Activated T-helper 17 cell treated with anti-CD3 and anti-CD28 coated beads, Interleukin-2, amount 50 U/mL, for 72 hours (primary cell): ENCODE measurements around the gene SRP54. TPM values are rescaled to one million over a fixed set of nuclear protein-coding genes. Genes with fewer than 3 reads are reported as not detected.
"Not testable (repeated sequence)": the region's sequence is repeated elsewhere in the genome, so short reads cannot be mapped to it uniquely, and the experiment has no call there.

Source experiments
- ATAC-seq: fragments of 150-1000 bp; cut with Tn5 transposase; replicated peaks from 2 replicates; pipeline ENCODE4 v1.10.0; 2021; ENCODE audit warnings: mild to moderate bottlenecking, moderate library complexity
- H3K27ac Mint-ChIP-seq: one replicate; pipeline ENCODE4 v1.8.0; 2022; ENCODE audit warnings: mixed read lengths
- H3K27me3 Mint-ChIP-seq: one replicate; pipeline ENCODE4 v1.8.0; 2022; ENCODE audit warnings: mixed read lengths
- H3K36me3 Mint-ChIP-seq: one replicate; pipeline ENCODE4 v1.8.0; 2022; ENCODE audit warnings: low read depth, mild to moderate bottlenecking, mixed read lengths
- H3K4me1 Mint-ChIP-seq: one replicate; pipeline ENCODE4 v1.8.0; 2022; ENCODE audit warnings: mixed read lengths
- H3K4me3 Mint-ChIP-seq: one replicate; pipeline ENCODE4 v1.8.0; 2022; ENCODE audit warnings: mild to moderate bottlenecking, mixed read lengths
- H3K9me3 Mint-ChIP-seq: one replicate; pipeline ENCODE4 v1.8.0; 2022; ENCODE audit warnings: mixed read lengths
- total RNA-seq, 2 donors: library from RNA; stranded (reverse); gene quantifications; one replicate each; pipeline ENCODE4 v1.2.3, GENCODE V29; 2022

The SRP54 gene
- 100 to 1,000 TPM in 1 of 2 donors, 10 to 100 TPM in 1; 90.7 to 115 TPM for total RNA-seq

GRCh38 chr14:34982421-34983147 is at the start of gene SRP54:
TSS of gene SRP54 (plus strand) at chr14:34982992. CDS start at chr14:34996710, 13,718 bp downstream.
- no peaks in the 10 kb centered on the region for H3K9me3 Mint-ChIP-seq
- H3K4me1 Mint-ChIP-seq, result peaks cover 19% of the 10 kb centered on the region
- H3K36me3 Mint-ChIP-seq, result no peaks in the 10 kb centered on the region
- H3K27me3 Mint-ChIP-seq, result no peaks in the 10 kb centered on the region
- ATAC-seq, result peak; percentile 90
- no peak within 1 kb of the TSS for H3K4me3 Mint-ChIP-seq
- no peak within 1 kb of the TSS for H3K27ac Mint-ChIP-seq

- H3K4me1 Mint-ChIP-seq, result peaks cover 26% of the 10 kb centered on the region
- ATAC-seq, result peak; percentile 1
- H3K9me3 Mint-ChIP-seq, result no peaks in the 10 kb centered on the region
- H3K27me3 Mint-ChIP-seq, result no peaks in the 10 kb centered on the region
- H3K36me3 Mint-ChIP-seq, result no peaks in the 10 kb centered on the region
- peak overlapping the region; percentile 78 for H3K27ac Mint-ChIP-seq
- H3K4me3 Mint-ChIP-seq, result peak overlapping the region; percentile 26
These were observed 49.5 kb upstream of the SRP54 start for GRCh38 chr14:34933301-34933700.

DNA sequence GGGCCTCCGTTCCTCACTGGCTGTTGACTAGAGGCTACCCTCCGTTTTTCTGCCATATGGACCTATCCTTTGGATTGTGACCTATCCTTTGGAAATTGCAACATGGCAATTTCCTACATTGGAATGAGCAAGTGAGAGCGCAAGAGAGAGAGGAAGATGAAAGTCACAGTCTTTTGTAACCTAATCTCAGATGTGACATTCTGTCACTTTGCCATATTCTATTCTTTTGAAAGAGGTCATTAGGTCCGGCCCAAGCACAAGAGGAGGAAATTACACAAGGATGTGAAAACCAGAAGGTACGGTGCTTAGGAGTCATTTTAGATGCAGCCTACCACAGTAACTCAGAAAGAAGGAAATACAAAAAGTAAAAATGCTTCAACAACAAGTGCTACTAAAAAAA is 47.3 kb upstream of the SRP54 start:
- Mint-ChIP-seq H3K36me3 (no peaks in the 10 kb centered on the region), H3K27me3 (no peaks in the 10 kb centered on the region), H3K9me3 (no peaks in the 10 kb centered on the region), H3K27ac (peak overlapping the region; percentile 22), H3K4me1 (peaks cover 16% of the 10 kb centered on the region), H3K4me3 (no peak overlapping the region)
- ATAC-seq, result no peak

- ATAC-seq, result no peak
- Mint-ChIP-seq H3K27ac (peak overlapping the region; percentile 33), H3K4me3 (no peak overlapping the region), H3K4me1 (peaks cover 10% of the 10 kb centered on the region), H3K27me3 (no peaks in the 10 kb centered on the region), H3K36me3 (peaks cover 7% of the 10 kb centered on the region), H3K9me3 (peaks cover 4% of the 10 kb centered on the region)
These were observed 45.4 kb upstream of the SRP54 start for GRCh38 chr14:34937442-34937841.

GRCh38 chr14:34937876-34938275 is 44.9 kb upstream of the SRP54 start:
- no peak for ATAC-seq
- peaks cover 8% of the 10 kb centered on the region for H3K36me3 Mint-ChIP-seq
- H3K27ac Mint-ChIP-seq, result peak overlapping the region; percentile 33
- H3K9me3 Mint-ChIP-seq, result peaks cover 4% of the 10 kb centered on the region
- no peak overlapping the region for H3K4me3 Mint-ChIP-seq
- peaks cover 10% of the 10 kb centered on the region for H3K4me1 Mint-ChIP-seq
- no peaks in the 10 kb centered on the region for H3K27me3 Mint-ChIP-seq

- ATAC-seq, result no peak
- Mint-ChIP-seq H3K9me3 (peaks cover 13% of the 10 kb centered on the region), H3K4me1 (no peaks in the 10 kb centered on the region), H3K4me3 (no peak overlapping the region), H3K27me3 (no peaks in the 10 kb centered on the region), H3K27ac (no peak overlapping the region), H3K36me3 (peaks cover 29% of the 10 kb centered on the region)
These were observed 39.3 kb upstream of the SRP54 start for GRCh38 chr14:34943506-34943905.

GRCh38 chr14:34944744-34945143 is 38.0 kb upstream of the SRP54 start:
- H3K9me3 Mint-ChIP-seq, result peaks cover 13% of the 10 kb centered on the region
- H3K36me3 Mint-ChIP-seq, result peaks cover 31% of the 10 kb centered on the region
- no peaks in the 10 kb centered on the region for H3K4me1 Mint-ChIP-seq
- no peak overlapping the region for H3K27ac Mint-ChIP-seq
- ATAC-seq, result no peak
- no peak overlapping the region for H3K4me3 Mint-ChIP-seq
- H3K27me3 Mint-ChIP-seq, result no peaks in the 10 kb centered on the region

DNA sequence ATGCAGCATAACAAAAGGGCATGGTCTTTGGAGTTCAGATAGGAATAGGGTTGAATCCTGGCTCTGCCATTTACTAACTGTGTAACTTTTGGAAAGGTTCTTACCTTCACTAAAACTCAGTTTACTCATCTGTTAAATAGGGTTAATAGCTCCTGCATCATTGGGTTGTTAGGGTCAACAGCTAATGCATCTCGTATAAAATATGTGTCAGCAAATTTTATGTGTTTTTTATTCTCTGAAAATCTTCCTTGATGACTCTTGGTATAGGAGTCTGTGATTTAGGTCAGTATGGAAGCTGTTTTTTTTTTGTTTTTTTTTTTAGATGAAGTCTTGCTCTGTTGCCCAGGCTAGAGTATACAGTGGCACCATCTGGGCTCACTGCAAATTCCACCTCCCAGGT is 36.1 kb upstream of the SRP54 start:
- H3K27ac Mint-ChIP-seq, result no peak overlapping the region
- peaks cover 13% of the 10 kb centered on the region for H3K9me3 Mint-ChIP-seq
- H3K4me1 Mint-ChIP-seq, result no peaks in the 10 kb centered on the region
- peaks cover 37% of the 10 kb centered on the region for H3K36me3 Mint-ChIP-seq
- no peak overlapping the region for H3K4me3 Mint-ChIP-seq
- ATAC-seq, result no peak
- H3K27me3 Mint-ChIP-seq, result no peaks in the 10 kb centered on the region

DNA sequence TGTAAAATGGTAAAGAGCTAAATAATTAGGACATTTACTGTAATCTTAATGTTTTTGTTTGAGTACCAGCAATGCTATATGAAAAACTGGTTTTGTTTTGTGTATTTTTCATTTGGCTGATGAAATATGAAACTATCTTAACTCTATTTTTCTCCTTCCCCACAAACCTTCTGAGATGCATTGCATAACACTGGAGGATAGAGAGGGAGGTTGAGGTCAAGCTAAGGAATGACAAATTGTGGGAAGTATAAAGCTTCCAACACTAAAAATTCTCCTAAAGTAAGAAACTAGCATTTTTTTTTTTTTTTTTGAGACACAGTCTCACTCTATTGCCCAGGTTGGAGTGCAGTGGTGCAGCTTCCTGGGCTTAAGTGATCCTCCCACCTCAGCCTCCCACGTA is 31.5 kb upstream of the SRP54 start:
- Mint-ChIP-seq H3K9me3 (no peaks in the 10 kb centered on the region), H3K4me3 (no peak overlapping the region), H3K36me3 (peaks cover 49% of the 10 kb centered on the region), H3K27me3 (no peaks in the 10 kb centered on the region), H3K27ac (no peak overlapping the region), H3K4me1 (no peaks in the 10 kb centered on the region)
- no peak for ATAC-seq

- Mint-ChIP-seq H3K4me1 (no peaks in the 10 kb centered on the region), H3K27me3 (no peaks in the 10 kb centered on the region), H3K4me3 (no peak overlapping the region), H3K36me3 (peaks cover 79% of the 10 kb centered on the region), H3K27ac (no peak overlapping the region), H3K9me3 (no peaks in the 10 kb centered on the region)
- no peak for ATAC-seq
These were observed 25.9 kb upstream of the SRP54 start for GRCh38 chr14:34956931-34957330.

DNA sequence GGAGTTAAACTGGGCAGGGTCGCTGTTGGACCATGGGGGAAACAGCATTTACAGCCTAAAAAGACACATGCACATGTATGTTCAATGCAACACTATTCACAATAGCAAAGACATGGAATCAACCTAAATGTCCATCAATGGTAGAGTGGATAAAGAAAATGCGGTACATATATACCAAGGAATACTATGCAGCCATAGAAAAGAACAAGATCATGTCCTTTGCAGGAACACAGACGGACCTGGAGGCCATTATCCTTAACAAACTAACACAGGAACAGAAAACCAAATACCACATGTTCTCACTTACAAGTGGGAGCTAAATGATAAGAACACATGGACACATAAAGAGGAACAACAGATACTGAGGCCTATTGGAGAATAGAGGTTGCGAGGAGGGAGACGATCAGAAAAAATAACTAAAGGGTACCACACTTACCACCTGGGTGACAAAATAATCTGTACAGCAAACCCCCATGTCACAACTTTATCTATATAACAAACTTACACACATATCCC is 25.0 kb upstream of the SRP54 start:
- Mint-ChIP-seq H3K36me3 (peaks cover 79% of the 10 kb centered on the region), H3K27ac (no peak overlapping the region), H3K27me3 (no peaks in the 10 kb centered on the region), H3K4me1 (no peaks in the 10 kb centered on the region), H3K9me3 (no peaks in the 10 kb centered on the region), H3K4me3 (no peak overlapping the region)
- no peak for ATAC-seq

GRCh38 chr14:34962106-34962505 is 20.7 kb upstream of the SRP54 start:
- not testable (repeated sequence) for H3K27me3 Mint-ChIP-seq, H3K27ac Mint-ChIP-seq, H3K4me3 Mint-ChIP-seq, H3K9me3 Mint-ChIP-seq, H3K4me1 Mint-ChIP-seq, ATAC-seq
- H3K36me3 Mint-ChIP-seq, result peaks cover 79% of the 10 kb centered on the region

DNA sequence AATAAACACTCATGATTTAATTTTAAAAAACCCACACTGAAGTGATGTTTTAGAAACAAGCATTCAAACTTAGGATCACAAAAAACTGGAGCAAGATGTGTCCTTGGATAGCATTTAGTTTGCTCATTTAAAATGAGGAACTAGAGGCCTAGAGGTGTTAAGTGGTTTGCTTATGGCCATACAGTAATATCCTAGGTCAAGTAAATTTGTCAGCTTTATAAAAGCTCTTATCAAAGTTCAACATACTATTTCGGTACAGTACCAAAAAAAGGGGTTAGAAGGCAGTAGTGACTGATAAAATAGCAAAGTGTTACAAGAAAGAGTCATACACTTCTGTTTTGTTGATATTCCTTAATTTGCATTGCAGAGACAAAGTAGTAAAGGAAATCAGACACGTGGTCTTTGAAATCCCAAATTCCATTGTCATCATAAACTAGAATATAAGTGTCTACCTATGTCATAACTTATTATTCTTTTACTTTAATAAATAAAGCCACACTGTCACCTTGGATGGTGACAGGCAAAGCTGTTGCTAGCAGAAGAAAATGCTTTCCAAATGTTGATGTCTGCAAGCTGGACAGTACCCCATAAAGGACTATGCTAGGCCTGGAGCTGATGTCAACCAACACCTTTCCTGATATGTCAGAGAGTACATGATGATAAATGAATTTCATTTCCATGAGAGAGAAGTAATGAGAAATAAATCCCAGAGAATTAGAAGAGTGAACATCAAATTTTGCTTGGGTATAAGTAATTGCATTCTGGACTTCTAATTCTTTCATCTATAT is 17.6 kb upstream of the SRP54 start:
- Mint-ChIP-seq H3K36me3 (peaks cover 82% of the 10 kb centered on the region), H3K4me3 (no peak overlapping the region), H3K9me3 (no peaks in the 10 kb centered on the region), H3K27me3 (no peaks in the 10 kb centered on the region), H3K4me1 (peaks cover 4% of the 10 kb centered on the region), H3K27ac (peak overlapping the region; percentile 14)
- ATAC-seq, result no peak

- Mint-ChIP-seq H3K4me3 (no peak overlapping the region), H3K27me3 (no peaks in the 10 kb centered on the region), H3K36me3 (peaks cover 81% of the 10 kb centered on the region), H3K27ac (peak overlapping the region; percentile 71), H3K4me1 (peaks cover 4% of the 10 kb centered on the region), H3K9me3 (no peaks in the 10 kb centered on the region)
- no peak for ATAC-seq
These were observed 16.9 kb upstream of the SRP54 start for GRCh38 chr14:34965912-34966311.

GRCh38 chr14:34966413-34966812 is 16.4 kb upstream of the SRP54 start:
- H3K4me1 Mint-ChIP-seq, result peaks cover 4% of the 10 kb centered on the region
- peak; percentile 94 for ATAC-seq

More at GRCh38 chr14:34966413-34966812, 16.4 kb upstream of the SRP54 start:
- H3K36me3 Mint-ChIP-seq, result peaks cover 86% of the 10 kb centered on the region
- peak overlapping the region; percentile 71 for H3K27ac Mint-ChIP-seq
- no peaks in the 10 kb centered on the region for H3K27me3 Mint-ChIP-seq
- no peak overlapping the region for H3K4me3 Mint-ChIP-seq
- no peaks in the 10 kb centered on the region for H3K9me3 Mint-ChIP-seq
